Activated CD8-positive, alpha-beta memory T cell treated with anti-CD3 and anti-CD28 coated beads for 36 hours (primary cell): ENCODE results near the gene HELT. TPM values are rescaled to one million over a fixed set of nuclear protein-coding genes. Genes with fewer than 3 reads are reported as not detected.

Source experiments
- CTCF ChIA-PET: fragments of 350-600 bp; sonication (Branson Sonifier 250); formaldehyde crosslinking; loops from one replicate; lab custom pipeline; 2021; ENCODE audit warnings: antibody characterized with exemption; lab: Charles Lee
- POLR2A ChIA-PET: fragments of 350-600 bp; sonication (Branson Sonifier 250); formaldehyde crosslinking; loops from one replicate; lab custom pipeline; 2021; ENCODE audit warnings: antibody characterized with exemption; lab: Charles Lee
- total RNA-seq, 2 experiments: library from RNA; stranded (reverse); gene quantifications; one replicate each; pipeline ENCODE4 v1.2.3, GENCODE V29; 2021

HELT gene
- total RNA-seq, 2 experiments from 2014 or later, result not detected

DNA sequence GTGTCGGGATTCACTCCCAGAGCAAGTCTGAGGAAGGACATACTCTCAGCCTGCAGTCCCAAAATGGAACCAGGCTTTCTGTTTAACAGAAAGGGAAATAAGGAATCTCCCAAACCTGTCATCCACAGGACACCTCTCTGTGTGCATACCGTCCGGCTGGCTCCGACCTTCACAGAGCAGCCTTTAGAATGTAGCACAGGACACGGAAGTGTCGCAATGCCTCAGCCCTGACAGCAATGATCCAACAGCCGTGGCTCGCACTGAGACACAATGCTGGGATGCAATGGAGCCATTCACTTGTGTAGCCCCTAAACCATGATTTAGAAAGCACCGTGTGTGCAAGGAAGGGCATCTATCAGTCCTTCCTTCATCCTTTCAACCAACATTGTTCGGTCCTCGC, 15.5 kb upstream of the HELT start:
- POLR2A ChIA-PET, result no interaction called here
- CTCF ChIA-PET, result interaction anchor here (1.0 kb wide), 1 partner anchor 121 kb away, joined by 3 read pairs; no protein-coding TSS in a partner anchor

DNA sequence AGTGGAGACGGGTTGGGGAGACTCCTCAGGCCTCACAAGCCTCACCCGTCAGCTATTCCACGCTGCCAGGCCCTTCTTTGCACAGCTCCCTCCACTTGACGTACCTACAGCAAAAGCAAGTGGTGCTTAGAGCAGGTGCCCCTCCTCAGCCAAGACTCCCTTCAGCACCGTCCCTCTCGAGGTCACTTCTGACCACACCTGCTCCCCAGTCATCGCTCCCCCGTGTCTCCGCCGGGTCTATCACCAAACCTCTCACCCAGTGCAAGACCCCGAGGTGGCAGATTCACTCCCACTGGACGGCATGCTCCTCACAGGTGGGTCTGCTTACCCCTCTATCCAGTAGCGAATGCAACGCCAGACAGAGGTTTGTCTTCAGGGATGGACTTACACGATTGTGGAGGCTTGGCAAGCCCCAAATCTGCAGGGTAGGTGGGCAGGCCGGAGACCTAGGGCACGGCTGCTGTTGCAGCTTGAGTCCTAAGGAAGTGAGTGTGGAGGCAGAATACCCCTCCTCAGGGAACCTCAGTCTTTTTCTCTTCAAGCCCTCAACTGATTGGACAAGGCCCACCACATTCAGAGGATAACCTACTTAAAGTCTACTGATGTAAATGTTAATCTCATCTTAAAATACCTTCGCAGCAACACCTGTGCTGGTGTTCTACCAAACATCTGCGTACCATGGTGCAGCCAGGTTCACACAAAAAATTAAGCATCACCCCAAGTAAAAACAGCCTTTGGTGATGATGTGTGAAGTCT, 14.5 kb upstream of the HELT start:
- ChIA-PET CTCF (interaction anchor here (0.7 to 2.0 kb wide), 3 partner anchors 21 to 131 kb away, joined by 3 to 5 read pairs (median 3); no protein-coding TSS in a partner anchor), POLR2A (no interaction called here)

DNA sequence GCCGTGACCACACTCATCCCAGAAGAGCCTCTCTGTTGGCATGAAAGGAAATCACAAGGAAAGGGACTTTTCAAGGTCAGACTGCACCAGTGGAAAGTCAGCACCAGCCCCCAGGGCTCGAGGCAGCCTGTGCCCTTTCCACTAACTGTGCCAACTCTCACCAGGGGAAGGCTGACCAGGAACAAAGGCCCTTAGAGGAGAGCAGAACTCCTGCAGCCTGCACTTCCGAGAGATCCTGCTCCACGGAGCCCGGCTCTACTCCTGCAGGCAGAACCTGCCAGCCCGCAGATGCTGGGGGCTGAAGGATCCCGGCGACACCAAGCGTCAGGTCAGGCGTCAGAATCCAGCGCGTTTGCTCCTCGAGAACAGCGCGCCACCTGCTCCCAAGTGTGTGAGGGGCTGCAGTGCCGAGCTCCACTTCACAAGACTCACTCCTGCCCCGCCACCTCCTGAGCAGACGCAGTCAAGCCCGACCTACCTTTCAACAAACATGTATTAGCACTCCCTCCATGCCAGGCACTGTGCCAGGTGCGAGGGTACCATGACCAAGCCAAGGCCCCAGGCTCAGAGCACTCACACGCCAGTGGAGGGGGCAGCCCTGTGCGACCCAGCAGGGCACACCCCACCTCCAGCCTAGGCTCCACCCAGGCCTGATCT, 13.6 kb upstream of the HELT start:
- ChIA-PET POLR2A (no interaction called here), CTCF (interaction anchor here (0.7 to 2.3 kb wide), 6 partner anchors 14 to 132 kb away, joined by 3 to 9 read pairs (median 4); partner anchors contain the start of gene HELT)

DNA sequence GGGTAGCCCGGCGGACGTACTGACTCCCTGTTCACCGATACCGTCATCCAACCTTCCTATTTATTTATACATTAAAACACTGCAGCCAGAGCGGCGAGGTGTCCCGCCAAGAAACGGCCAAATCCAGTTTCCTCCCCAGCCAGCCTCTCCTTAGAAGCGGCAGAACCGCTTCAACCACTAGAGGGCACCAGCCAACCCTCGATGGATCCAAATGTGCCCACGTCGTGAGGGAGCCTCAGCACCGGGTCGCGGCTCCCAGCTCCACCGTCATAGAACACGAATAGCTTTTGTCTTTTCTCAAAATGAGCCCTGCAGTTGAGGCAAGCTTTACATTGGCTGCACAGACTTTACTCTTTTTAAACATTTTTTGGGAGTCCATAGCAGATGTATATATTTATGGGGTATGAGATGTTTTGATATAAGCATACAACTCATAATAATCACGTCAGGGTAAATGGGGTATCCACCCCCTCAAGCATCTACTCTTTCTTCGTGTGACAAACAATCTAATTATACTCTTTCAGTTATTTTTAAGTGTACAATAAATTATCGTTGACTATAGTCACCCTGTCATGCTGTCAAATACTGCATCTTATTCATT, 13.0 kb upstream of the HELT start:
- ChIA-PET POLR2A (no interaction called here), CTCF (interaction anchor here (0.7 to 2.3 kb wide), 6 partner anchors 14 to 132 kb away, joined by 3 to 9 read pairs (median 4); partner anchors contain the start of gene HELT)

DNA sequence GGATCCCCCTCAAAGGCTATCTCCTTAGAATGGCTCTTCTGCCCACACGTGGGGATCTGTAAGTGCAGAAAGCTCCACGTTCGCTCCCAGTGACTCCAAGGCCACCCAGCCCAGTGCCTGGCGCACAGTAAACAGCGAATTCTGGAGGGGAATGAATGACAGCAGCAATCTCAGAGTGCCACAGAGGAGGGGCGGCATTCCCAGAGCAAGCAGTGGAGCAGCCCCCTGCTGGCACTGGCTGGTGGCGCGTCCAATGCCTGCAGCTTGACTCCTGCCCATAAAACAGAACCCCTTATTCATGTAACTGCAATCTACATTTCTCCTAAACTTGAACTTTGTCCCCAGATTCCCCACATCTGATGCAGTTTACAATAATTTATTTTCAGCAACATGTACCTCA, 6.9 kb upstream of the HELT start:
- ChIA-PET CTCF (interaction anchor here (0.9 kb wide), 1 partner anchor 84 kb away, joined by 3 read pairs; no protein-coding TSS in a partner anchor), POLR2A (no interaction called here)

DNA sequence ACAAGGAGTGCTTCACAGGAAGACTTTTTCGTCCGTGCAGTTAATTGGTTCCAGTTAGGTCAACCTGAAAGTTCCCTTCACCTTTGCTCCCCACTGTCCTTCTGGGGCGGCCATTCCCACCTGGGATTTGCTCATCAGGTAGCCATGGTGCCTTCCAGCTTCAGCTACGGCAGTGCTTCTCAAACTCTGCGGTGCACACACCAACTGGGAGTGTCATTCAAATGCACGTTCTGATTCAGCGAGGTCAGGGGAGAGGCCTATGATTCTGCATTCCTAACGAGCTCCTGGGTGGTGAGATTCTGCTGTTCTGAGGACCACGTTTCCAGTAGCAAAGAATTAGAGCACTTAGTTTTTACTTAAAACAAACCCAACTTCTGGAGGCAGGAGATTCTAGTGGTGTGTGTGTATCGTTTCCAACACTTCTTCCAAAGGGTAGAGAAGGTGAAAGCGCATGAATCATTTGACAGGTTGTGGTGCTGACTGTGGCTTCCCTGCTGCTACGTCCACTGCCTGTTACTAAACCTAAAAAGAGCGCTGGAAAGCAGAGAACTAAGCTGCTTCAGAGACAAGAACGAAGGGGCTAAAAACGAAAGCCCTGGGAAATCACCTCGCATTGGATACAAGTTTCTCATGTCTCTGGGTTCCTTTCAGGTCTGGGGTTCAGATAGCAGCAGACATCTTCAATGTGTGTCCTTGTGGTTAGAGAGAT, 4.7 kb upstream of the HELT start:
- CTCF ChIA-PET, result no interaction called here

DNA sequence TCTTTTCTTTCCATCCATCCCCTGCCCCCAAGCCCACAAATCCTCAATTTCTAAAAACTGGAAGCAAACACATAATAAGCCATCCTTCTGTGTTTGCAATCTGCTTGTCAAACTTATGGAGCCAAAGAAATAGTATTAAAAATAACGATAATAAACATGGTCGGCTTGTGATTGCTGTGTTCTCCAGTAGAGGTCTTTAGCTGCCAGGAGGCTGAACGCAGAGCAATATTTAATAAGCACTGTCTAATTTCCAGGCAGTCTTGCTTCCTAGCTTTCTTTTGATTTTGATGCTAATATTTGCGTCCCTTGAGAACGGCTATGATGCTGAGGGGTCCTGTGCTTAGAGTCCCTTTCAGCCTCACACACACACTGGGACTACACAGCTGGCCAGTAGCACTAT, 3.2 kb upstream of the HELT start:
- CTCF ChIA-PET, result no interaction called here
- POLR2A ChIA-PET, result no interaction called here

More for the DNA sequence above, 4.7 kb upstream of the HELT start:
- POLR2A ChIA-PET, result no interaction called here

DNA sequence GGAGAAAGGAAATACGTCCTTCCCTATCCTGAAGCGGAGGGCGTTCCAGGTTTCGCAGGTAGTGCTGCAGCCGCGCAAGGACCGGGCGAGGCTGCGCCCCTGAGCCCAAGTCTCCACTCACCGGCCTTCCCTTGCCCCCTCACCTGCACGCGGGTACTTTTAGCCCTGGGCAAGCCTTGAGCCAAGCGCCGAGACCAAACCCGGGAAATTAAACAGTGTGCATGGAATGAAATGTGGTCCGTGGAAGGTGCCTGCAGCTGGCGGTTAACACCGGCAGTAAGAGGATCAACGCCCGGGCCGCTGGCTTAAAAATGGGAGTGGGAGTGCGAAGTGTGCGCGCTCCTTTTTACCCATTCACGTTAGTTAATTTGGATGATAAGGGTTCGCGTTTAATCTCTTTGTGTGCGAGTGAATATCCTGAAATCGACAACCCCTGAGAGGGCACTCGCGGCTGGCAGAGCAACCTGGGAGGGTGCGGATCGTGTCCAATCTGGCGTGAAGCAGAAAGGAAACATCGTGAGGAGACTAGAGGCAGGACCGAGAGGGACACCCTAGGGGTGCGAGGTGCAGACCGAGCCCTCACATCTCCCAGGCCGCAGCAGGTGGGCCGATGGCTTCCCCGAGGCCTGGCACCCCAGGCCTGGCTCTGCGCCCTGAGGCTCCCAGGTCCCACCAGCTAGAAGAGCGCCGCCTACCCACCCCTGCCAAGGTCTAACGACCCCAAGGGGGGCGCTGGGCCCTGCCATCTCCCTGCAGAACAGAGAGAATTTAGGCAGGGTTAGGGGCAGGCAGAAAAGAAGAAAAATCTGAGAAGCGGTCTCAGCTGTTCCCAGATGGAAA, 2.0 kb upstream of the HELT start:
- CTCF ChIA-PET, result interaction anchor here (0.6 kb wide), 1 partner anchor 959 kb away, joined by 3 read pairs; no protein-coding TSS in a partner anchor
- POLR2A ChIA-PET, result no interaction called here

DNA sequence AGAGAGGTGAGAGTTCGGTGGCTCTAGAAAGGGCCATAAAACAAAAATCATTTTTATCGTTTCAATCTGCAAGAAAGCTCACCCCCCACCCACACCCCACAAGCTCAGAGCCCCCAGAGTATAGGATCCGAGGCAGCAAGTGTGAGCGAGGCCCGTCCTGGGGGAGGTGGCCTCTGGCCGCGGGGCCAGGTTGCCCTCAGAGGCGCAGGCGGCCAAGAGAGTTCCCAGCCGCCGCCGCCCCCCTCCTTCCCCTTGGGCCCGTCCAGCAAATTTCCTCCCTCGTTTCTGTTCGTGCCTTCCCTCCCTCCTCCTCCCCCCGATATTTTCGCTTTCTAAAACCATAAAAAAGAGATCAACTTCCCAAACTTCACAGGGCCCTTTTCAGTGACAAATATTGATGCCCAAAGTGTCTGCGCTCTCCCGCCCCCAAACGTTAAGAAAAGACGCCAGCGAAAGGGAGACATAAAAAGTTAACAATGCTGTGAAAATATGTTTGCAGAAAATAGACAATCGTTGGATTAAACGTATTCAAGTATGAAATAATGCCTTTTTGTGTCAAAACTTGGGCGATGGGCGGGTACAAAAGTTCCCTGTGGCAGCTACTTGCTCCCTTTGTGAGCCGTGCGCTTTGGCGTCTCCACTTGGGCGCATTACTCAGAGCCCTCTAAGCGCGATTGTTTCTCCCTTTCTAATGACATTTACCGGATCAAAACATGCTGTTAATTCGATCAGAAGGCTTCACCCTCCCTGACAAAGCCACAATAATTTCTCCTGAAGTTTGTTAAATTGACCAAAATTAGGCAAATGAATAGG, 1.1 kb upstream of the HELT start:
- ChIA-PET POLR2A (no interaction called here), CTCF (no interaction called here)

DNA sequence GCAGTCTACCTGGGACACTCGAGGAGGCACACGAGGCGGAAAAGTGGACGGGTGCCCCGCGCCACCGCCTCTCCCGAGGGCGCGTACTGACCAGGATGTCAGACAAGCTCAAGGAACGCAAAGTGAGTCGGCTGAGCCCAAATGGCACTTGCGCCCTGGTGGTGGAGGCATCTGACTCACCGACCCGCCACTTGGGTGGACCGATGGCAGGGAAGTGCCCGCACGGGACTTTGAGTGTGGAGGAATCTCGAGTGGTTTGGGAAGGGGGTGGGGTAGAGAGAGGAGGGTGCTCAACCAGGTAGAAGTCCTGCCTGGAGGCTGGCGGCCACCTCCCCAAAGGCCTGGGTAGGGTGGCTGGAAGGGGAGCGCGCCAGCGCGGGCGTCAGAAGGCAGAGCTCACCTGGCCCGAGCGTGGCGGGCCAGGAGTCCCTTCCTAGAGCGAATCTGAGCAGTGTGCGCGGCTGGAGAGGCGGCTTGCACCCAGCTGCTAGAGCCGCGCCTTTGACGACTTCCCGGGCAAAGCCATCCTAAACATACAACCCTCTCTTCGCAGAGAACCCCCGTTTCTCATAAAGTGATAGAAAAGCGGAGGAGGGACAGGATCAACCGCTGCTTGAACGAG, 655 bp downstream of the HELT start:
- CTCF ChIA-PET, result interaction anchor here (2.3 kb wide), 1 partner anchor 13 kb away, joined by 9 read pairs; no protein-coding TSS in a partner anchor
- POLR2A ChIA-PET, result no interaction called here

DNA sequence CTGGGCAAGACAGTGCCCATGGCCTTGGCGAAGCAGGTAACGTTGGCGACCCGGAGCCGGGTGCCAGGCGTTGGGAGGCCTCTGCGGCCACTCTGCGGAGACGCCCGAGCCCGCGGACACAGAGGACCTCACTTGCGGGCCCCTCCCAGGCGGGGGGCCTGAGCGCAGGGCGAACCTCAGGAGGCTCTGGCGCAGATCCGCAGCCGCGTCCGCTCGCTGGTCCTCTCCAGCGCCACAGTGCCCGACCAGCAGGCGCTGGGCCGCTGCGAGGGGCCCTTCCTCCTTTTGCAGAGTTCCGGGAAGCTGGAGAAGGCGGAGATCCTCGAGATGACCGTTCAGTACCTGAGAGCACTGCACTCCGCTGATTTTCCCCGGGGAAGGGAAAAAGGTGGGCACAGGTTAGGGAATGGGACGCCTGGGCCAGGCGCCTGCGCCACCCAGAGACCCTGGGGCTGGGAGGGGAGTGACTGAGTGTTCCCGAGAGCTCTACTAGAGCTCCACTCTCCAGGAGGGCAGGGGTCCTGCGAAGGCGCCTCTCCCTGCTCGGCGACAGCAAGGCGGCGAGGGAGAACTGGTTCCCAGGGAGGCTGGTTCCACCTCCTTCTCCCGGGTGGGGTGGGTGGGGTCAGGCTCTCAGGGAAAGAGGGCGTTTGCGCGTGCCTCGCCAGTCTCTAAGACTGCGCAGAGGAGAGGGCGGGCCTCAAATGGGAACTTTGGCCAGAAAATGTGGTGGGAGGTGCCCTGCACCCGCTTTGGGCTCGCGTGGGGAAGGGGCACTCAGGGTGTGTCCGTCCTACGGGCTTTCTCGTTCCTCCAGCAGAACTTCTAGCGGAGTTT, 1.4 kb downstream of the HELT start:
- ChIA-PET POLR2A (no interaction called here), CTCF (interaction anchor here (2.3 kb wide), 1 partner anchor 14 kb away, joined by 9 read pairs; no protein-coding TSS in a partner anchor)

DNA sequence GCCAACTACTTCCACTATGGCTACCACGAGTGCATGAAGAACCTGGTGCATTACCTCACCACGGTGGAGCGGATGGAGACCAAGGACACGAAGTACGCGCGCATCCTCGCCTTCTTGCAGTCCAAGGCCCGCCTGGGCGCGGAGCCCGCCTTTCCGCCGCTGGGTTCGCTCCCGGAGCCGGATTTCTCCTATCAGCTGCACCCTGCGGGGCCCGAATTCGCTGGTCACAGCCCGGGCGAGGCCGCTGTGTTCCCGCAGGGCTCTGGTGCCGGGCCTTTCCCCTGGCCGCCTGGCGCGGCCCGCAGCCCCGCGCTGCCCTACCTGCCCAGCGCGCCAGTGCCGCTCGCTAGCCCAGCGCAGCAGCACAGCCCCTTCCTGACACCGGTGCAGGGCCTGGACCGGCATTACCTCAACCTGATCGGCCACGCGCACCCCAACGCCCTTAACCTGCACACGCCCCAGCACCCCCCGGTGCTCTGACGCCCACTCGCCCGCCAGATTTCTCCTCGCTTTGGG, 2.1 kb downstream of the HELT start:
- ChIA-PET POLR2A (no interaction called here), CTCF (interaction anchor here (2.3 kb wide), 1 partner anchor 15 kb away, joined by 9 read pairs; no protein-coding TSS in a partner anchor)

DNA sequence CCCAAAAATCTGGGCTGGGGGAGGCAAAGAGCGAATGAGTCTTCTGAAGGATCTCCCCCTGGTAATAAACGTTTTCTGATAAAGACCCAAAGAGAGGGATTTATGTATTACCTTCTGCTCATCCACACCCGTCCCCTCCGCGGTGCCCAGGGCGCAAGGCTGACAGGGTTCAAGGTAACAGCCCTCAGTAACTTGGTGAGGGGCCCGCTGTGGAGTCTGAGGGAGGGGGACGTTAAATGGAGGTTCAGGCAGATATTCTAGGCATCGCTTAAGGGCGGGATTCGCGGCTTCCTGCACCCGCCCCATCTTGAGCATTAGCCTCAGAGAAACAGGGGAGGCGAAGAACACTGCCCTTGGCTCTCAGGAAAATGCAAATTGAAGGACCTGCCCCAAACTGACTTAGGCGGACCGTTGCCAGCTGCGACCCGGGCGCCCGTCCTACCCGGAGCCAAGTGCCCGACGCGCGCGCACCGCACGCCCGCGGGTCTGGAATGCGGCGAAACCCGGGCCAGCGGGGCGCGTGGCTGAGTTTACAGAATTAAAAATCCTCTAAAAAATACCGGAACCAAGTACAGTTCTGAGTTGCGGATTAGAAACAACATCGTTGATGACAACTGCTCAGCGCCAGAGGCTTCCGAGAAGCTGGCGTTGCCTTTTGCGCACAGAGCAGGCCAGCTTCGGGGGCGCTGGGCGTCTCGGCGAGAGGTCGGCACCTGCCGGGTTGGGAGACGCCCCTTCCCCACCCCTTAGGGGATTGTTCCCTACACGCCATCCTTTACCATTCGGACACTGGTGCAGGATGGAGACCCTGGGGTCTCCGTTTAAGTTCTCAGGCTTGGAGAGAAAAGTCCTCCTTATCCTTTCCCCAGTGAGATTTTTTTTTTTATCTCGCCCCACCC, 2.8 kb downstream of the HELT start:
- ChIA-PET POLR2A (no interaction called here), CTCF (interaction anchor here (1.3 kb wide), 1 partner anchor 18 kb away, joined by 3 read pairs; no protein-coding TSS in a partner anchor)

DNA sequence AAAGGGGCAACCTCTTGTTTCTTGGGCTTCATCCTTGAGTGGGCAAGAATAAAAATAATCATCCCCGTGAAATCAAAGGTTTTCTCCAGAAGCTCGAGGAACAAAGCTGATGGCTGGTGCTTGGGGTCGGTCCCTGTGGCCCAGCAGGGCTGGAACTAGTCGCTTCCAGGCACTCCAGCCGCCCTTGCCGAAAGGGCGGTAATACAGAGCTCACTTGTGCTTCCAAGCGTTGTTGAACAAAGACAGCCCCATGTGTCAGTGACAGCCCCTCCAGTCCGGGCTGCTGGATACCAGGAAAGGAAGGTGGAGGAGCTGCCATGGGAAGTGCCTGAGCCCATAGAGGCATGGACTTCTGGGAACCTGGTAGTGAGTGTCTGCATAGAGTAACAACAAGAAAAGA, 5.2 kb downstream of the HELT start:
- ChIA-PET POLR2A (no interaction called here), CTCF (interaction anchor here (1.5 kb wide), 1 partner anchor 19 kb away, joined by 5 read pairs; no protein-coding TSS in a partner anchor)

DNA sequence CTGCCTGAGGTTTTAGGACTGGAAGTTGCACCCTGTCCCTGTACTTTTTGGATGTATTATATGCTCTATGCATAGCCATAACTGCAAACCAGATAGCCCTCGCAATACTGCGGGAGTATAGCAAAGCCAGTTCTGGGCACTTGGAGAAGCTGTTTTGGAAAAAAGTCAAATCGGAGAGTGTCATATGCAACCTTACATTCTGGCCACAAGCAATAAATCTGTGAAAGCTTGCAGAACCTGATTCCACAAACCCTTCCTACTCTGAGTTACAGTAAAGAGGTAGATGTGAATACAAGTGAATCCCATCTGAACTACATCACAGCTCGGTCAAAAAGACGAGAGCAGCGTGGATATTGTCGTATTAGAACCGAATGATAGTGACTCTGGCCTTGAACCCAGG, 10.3 kb downstream of the HELT start:
- CTCF ChIA-PET, result no interaction called here
- POLR2A ChIA-PET, result no interaction called here
